ENCODE data around the gene SKA3.
"Not testable (repeated sequence)": the region's sequence is repeated elsewhere in the genome, so short reads cannot be mapped to it uniquely, and the experiment has no call there.

SKA3 gene

GRCh38 chr13:21165606-21166005 lies 10.7 kb downstream of the SKA3 start:
- not testable (repeated sequence) for DNase-seq

GRCh38 chr13:21164631-21165030 lies 11.7 kb downstream of the SKA3 start:
- DNase-seq = no peak

GRCh38 chr13:21152251-21152899 lies 24.0 kb downstream of the SKA3 start:
- no peak for DNase-seq

- no peak for DNase-seq
These were observed 26.3 kb downstream of the SKA3 start for GRCh38 chr13:21150013-21150412.

- DNase-seq = no peak
These were observed 26.8 kb downstream of the SKA3 start for GRCh38 chr13:21149568-21149967.

GRCh38 chr13:21148557-21149258 lies 27.6 kb downstream of the SKA3 start:
- DNase-seq = no peak

GRCh38 chr13:21147827-21148226 lies 28.5 kb downstream of the SKA3 start:
- DNase-seq = no peak

- no peak for DNase-seq
These were observed 33.6 kb downstream of the SKA3 start for GRCh38 chr13:21142766-21143165.

- DNase-seq = no peak
These were observed 37.0 kb downstream of the SKA3 start for GRCh38 chr13:21139374-21139773.

- no peak for DNase-seq
These were observed 37.8 kb downstream of the SKA3 start for GRCh38 chr13:21138561-21138960.

GRCh38 chr13:21137696-21138095 lies 38.7 kb downstream of the SKA3 start:
- DNase-seq = no peak

GRCh38 chr13:21135833-21136232 lies 40.5 kb downstream of the SKA3 start:
- not testable (repeated sequence) for DNase-seq

- no peak for DNase-seq
These were observed 41.9 kb downstream of the SKA3 start for GRCh38 chr13:21134475-21134874.

- DNase-seq = no peak
These were observed 43.3 kb downstream of the SKA3 start for GRCh38 chr13:21133077-21133476.

- DNase-seq = no peak
These were observed 46.2 kb downstream of the SKA3 start for GRCh38 chr13:21130116-21130515.

- no peak for DNase-seq
These were observed 51.5 kb downstream of the SKA3 start for GRCh38 chr13:21124852-21125251.

GRCh38 chr13:21123956-21124355 lies 52.4 kb downstream of the SKA3 start:
- DNase-seq = no peak

- DNase-seq = no peak
These were observed 54.7 kb downstream of the SKA3 start for GRCh38 chr13:21121616-21122015.

- DNase-seq = no peak
These were observed 56.2 kb downstream of the SKA3 start for GRCh38 chr13:21120191-21120590.

- no peak for DNase-seq
These were observed 56.8 kb downstream of the SKA3 start for GRCh38 chr13:21119526-21119925.

- DNase-seq = no peak
These were observed 58.2 kb downstream of the SKA3 start for GRCh38 chr13:21118180-21118579.

GRCh38 chr13:21117104-21117809 lies 59.1 kb downstream of the SKA3 start:
- DNase-seq = no peak

- DNase-seq = no peak
These were observed 60.2 kb downstream of the SKA3 start for GRCh38 chr13:21116141-21116540.

GRCh38 chr13:21115231-21115630 lies 61.1 kb downstream of the SKA3 start:
- DNase-seq = no peak
